ENCODE results near the gene FKBP15. TPM values are rescaled to one million over a fixed set of nuclear protein-coding genes. Genes with fewer than 3 reads are reported as not detected.
"Not testable (repeated sequence)": the region's sequence is repeated elsewhere in the genome, so short reads cannot be mapped to it uniquely, and the experiment has no call there.

The FKBP15 gene
- total RNA-seq, 3 donors from 2014 or later, result 23.3 to 41.0 (median 36.8) TPM

- H3K36me3 ChIP-seq, result no peaks in the 10 kb centered on the region
- H3K9me3 ChIP-seq, result no peaks in the 10 kb centered on the region
- no peaks in the 10 kb centered on the region for H3K4me1 ChIP-seq
- H3K4me3 ChIP-seq, result no peak overlapping the region
- no peak overlapping the region for H3K27ac ChIP-seq
- TF ChIP-seq POLR2AphosphoS5 (IDR thresholded peaks at IDR 0.05), result no peak
- TF ChIP-seq CTCF (IDR thresholded peaks at IDR 0.05), result no peak
- TF ChIP-seq POLR2A (IDR thresholded peaks at IDR 0.05), result no peak
- DNase-seq (ENCODE audit: low spot score in 2 of 2), result no peak
- intact Hi-C loops (cut with DNase I; ENCODE audit: low total_unique reads), result no loop called here
- H3K27me3 ChIP-seq, result no peaks in the 10 kb centered on the region
These were observed 29.7 kb upstream of the FKBP15 start for GRCh38 chr9:113250807-113251206.

- intact Hi-C loops (cut with DNase I; ENCODE audit: low total_unique reads); H3K4me3 ChIP-seq; DNase-seq (ENCODE audit: low spot score in 2 of 2); H3K27ac ChIP-seq; H3K4me1 ChIP-seq; H3K9me3 ChIP-seq; H3K36me3 ChIP-seq; H3K27me3 ChIP-seq: not testable (repeated sequence)
These were observed 28.6 kb upstream of the FKBP15 start for GRCh38 chr9:113249661-113250060.

GRCh38 chr9:113247640-113248039 is 26.6 kb upstream of the FKBP15 start:
- H3K27ac ChIP-seq, result no peak overlapping the region
- no peak for TF ChIP-seq CTCF (IDR thresholded peaks at IDR 0.05)
- TF ChIP-seq POLR2AphosphoS5 (IDR thresholded peaks at IDR 0.05), result no peak
- no peak for TF ChIP-seq POLR2A (IDR thresholded peaks at IDR 0.05)
- intact Hi-C loops (cut with DNase I; ENCODE audit: low total_unique reads), result no loop called here
- H3K4me1 ChIP-seq, result no peaks in the 10 kb centered on the region
- no peak for DNase-seq (ENCODE audit: low spot score in 2 of 2)
- no peaks in the 10 kb centered on the region for H3K27me3 ChIP-seq
- no peak overlapping the region for H3K4me3 ChIP-seq
- H3K36me3 ChIP-seq, result no peaks in the 10 kb centered on the region
- H3K9me3 ChIP-seq, result no peaks in the 10 kb centered on the region

GRCh38 chr9:113246928-113247327 is 25.9 kb upstream of the FKBP15 start:
- TF ChIP-seq POLR2AphosphoS5 (IDR thresholded peaks at IDR 0.05), result no peak
- TF ChIP-seq CTCF (IDR thresholded peaks at IDR 0.05), result no peak
- TF ChIP-seq POLR2A (IDR thresholded peaks at IDR 0.05), result no peak
- intact Hi-C loops (cut with DNase I; ENCODE audit: low total_unique reads), result no loop called here
- Histone ChIP-seq H3K27ac (no peak overlapping the region), H3K4me3 (no peak overlapping the region), H3K9me3 (no peaks in the 10 kb centered on the region), H3K27me3 (no peaks in the 10 kb centered on the region), H3K36me3 (no peaks in the 10 kb centered on the region), H3K4me1 (no peaks in the 10 kb centered on the region)
- DNase-seq (ENCODE audit: low spot score in 2 of 2), result no peak

- H3K9me3 ChIP-seq, result no peaks in the 10 kb centered on the region
- no peak for DNase-seq (ENCODE audit: low spot score in 2 of 2)
- H3K36me3 ChIP-seq, result no peaks in the 10 kb centered on the region
- TF ChIP-seq POLR2AphosphoS5 (IDR thresholded peaks at IDR 0.05) (no peak), CTCF (IDR thresholded peaks at IDR 0.05) (no peak), POLR2A (IDR thresholded peaks at IDR 0.05) (no peak)
- no peaks in the 10 kb centered on the region for H3K4me1 ChIP-seq
- H3K27me3 ChIP-seq, result no peaks in the 10 kb centered on the region
- H3K27ac ChIP-seq, result no peak overlapping the region
- intact Hi-C loops (cut with DNase I; ENCODE audit: low total_unique reads), result no loop called here
- no peak overlapping the region for H3K4me3 ChIP-seq
These were observed 24.8 kb upstream of the FKBP15 start for GRCh38 chr9:113245894-113246293.

GRCh38 chr9:113244556-113244955 is 23.5 kb upstream of the FKBP15 start:
- Histone ChIP-seq H3K27ac (no peak overlapping the region), H3K27me3 (no peaks in the 10 kb centered on the region), H3K4me3 (no peak overlapping the region), H3K36me3 (no peaks in the 10 kb centered on the region), H3K4me1 (no peaks in the 10 kb centered on the region), H3K9me3 (no peaks in the 10 kb centered on the region)
- intact Hi-C loops (cut with DNase I; ENCODE audit: low total_unique reads), result no loop called here
- TF ChIP-seq POLR2A (IDR thresholded peaks at IDR 0.05) (no peak), POLR2AphosphoS5 (IDR thresholded peaks at IDR 0.05) (no peak), CTCF (IDR thresholded peaks at IDR 0.05) (no peak)
- no peak for DNase-seq (ENCODE audit: low spot score in 2 of 2)
